Astrocyte (in vitro differentiated cells and primary cell): ENCODE measurements around the gene RAB31.

Experiments used
- EZH2 ChIP-seq: IDR thresholded peaks from 2 replicates; pipeline ENCODE4 v1.6.1; 2012; ENCODE audit warnings: mild to moderate bottlenecking, low read length, inconsistent platforms; ENCODE audit not compliant: insufficient read depth
- TF ChIP-seq, protein P1 (sequence below): IDR thresholded peaks from 2 replicates; pipeline ENCODE4 v1.5.1; 2011; ENCODE audit warnings: low read depth, mild to moderate bottlenecking, inconsistent platforms, low read length, moderate library complexity; ENCODE audit not compliant: insufficient read depth

DNA sequence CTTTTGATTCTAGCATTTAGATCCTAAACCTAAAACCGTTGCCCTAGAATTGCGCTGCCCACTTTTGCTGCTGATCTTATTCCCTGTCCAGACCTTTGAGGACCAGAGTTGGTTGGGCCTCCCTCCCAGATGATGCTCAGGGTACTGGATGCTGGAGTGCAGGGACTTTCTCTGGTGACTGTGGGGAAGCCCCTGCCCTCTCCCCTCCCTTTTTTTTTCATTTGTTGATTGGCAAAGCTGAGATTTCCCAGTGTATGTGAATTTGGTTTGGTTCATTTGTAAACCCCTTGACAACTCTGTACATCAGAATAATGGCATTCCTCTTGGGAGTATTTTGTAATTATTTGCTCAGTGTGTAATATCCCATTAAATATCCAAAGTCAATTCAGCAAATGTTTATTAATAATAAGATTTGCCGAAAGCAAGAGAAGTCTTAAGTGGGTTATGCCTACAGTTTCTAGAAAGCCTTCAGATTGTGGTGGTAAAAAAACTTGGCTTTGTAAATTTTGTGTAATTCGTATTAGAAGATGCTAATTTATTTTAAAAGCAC, 28.3 kb downstream of the RAB31 start:
- TF ChIP-seq, protein P1, sequence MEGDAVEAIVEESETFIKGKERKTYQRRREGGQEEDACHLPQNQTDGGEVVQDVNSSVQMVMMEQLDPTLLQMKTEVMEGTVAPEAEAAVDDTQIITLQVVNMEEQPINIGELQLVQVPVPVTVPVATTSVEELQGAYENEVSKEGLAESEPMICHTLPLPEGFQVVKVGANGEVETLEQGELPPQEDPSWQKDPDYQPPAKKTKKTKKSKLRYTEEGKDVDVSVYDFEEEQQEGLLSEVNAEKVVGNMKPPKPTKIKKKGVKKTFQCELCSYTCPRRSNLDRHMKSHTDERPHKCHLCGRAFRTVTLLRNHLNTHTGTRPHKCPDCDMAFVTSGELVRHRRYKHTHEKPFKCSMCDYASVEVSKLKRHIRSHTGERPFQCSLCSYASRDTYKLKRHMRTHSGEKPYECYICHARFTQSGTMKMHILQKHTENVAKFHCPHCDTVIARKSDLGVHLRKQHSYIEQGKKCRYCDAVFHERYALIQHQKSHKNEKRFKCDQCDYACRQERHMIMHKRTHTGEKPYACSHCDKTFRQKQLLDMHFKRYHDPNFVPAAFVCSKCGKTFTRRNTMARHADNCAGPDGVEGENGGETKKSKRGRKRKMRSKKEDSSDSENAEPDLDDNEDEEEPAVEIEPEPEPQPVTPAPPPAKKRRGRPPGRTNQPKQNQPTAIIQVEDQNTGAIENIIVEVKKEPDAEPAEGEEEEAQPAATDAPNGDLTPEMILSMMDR, result no peak
- no peak for TF ChIP-seq EZH2
